Measurements from ENCODE around the gene SORCS3.

Gene SORCS3

DNA sequence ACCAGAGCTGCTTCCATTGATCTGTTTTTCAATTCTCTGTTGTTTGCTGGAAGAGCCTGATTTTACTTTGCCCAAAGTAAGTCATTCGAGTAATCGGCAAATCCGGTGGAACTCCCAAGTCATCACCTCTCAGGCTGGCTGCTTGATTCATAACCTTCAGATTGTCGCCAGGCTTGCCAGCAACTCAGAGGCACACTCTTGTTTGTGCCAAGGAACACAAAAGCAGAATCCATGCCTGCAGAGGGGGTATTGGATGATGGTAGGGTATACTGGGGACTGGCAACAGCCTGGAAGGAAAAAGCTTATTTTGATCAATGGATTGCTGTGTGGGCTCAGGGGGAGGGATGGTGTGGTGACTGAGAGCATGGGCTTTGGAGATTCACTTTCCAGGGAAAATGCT, 542.4 kb downstream of the SORCS3 start:
- Histone ChIP-seq H3K27me3 (ENCODE audit: insufficient read depth, poor library complexity, severe bottlenecking) (no peaks in the 10 kb centered on the region), H3K27ac (replicated peaks) (no peak overlapping the region), H3K4me3 (replicated peaks; ENCODE audit: insufficient read depth, low read length) (no peak overlapping the region)
- no peak for DNase-seq (ENCODE audit: low read depth in 1 of 2, low spot score in 1 of 2)
- TF ChIP-seq SPI1 (IDR thresholded peaks at IDR 0.05; ENCODE audit: borderline replicate concordance, low read depth) = no peak
- no peak for TF ChIP-seq POLR2AphosphoS5 (IDR thresholded peaks at IDR 0.05; ENCODE audit: low read depth)
- TF ChIP-seq GABPA (IDR thresholded peaks at IDR 0.05; ENCODE audit: low read depth) = no peak
- TF ChIP-seq, protein P1, sequence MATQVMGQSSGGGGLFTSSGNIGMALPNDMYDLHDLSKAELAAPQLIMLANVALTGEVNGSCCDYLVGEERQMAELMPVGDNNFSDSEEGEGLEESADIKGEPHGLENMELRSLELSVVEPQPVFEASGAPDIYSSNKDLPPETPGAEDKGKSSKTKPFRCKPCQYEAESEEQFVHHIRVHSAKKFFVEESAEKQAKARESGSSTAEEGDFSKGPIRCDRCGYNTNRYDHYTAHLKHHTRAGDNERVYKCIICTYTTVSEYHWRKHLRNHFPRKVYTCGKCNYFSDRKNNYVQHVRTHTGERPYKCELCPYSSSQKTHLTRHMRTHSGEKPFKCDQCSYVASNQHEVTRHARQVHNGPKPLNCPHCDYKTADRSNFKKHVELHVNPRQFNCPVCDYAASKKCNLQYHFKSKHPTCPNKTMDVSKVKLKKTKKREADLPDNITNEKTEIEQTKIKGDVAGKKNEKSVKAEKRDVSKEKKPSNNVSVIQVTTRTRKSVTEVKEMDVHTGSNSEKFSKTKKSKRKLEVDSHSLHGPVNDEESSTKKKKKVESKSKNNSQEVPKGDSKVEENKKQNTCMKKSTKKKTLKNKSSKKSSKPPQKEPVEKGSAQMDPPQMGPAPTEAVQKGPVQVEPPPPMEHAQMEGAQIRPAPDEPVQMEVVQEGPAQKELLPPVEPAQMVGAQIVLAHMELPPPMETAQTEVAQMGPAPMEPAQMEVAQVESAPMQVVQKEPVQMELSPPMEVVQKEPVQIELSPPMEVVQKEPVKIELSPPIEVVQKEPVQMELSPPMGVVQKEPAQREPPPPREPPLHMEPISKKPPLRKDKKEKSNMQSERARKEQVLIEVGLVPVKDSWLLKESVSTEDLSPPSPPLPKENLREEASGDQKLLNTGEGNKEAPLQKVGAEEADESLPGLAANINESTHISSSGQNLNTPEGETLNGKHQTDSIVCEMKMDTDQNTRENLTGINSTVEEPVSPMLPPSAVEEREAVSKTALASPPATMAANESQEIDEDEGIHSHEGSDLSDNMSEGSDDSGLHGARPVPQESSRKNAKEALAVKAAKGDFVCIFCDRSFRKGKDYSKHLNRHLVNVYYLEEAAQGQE (IDR thresholded peaks at IDR 0.05; ENCODE audit: insufficient replicate concordance, low read depth) = no peak
- no peak for TF ChIP-seq CTCF (IDR thresholded peaks at IDR 0.05; ENCODE audit: insufficient read depth, low read length)

DNA sequence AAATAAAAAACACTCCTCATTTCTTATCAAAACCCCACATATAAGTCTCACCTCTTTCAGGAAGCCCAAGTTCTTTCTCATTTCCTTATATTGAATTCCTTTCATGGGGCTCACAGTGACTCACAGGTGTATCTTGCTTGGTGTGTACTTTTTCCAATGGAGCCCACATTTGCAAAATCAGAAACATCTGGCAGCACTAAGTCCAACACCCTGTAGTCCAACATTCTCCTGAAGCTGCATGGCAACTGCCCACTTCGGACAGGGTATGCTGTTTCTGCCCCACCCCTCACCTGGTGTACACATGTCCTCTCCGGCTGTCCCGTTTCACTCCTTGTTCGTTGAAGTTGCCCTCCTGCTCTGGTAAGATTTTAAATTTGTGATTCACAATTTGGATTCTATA, 544.1 kb downstream of the SORCS3 start:
- TF ChIP-seq CTCF (IDR thresholded peaks at IDR 0.05; ENCODE audit: insufficient read depth, low read length) = no peak
- no peak for TF ChIP-seq SPI1 (IDR thresholded peaks at IDR 0.05; ENCODE audit: borderline replicate concordance, low read depth)
- TF ChIP-seq, protein P1 (IDR thresholded peaks at IDR 0.05; ENCODE audit: insufficient replicate concordance, low read depth) = no peak
- TF ChIP-seq POLR2AphosphoS5 (IDR thresholded peaks at IDR 0.05; ENCODE audit: low read depth) = no peak
- no peak for TF ChIP-seq GABPA (IDR thresholded peaks at IDR 0.05; ENCODE audit: low read depth)
- Histone ChIP-seq H3K27me3 (ENCODE audit: insufficient read depth, poor library complexity, severe bottlenecking) (no peaks in the 10 kb centered on the region), H3K4me3 (replicated peaks; ENCODE audit: insufficient read depth, low read length) (no peak overlapping the region), H3K27ac (replicated peaks) (no peak overlapping the region)
- no peak for DNase-seq (ENCODE audit: low read depth in 1 of 2, low spot score in 1 of 2)

DNA sequence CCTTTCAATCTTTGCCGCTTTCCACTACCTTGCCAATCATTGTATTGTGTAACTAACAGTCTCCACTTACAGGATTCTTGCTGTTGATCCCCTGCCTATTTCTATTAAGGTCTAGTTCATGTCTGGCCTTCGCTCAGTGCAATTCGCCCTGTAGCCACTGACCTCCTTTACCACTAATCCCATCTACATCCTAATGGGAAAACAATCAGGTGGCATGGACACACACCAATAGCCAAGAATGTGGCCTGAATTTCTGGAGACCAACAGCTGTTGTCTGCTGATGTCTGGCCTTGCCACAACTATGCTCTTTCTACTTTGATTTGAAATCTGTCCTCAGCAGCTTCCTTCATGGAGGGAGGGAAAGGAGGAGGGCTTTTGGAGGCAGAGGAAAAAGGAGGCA, 546.2 kb downstream of the SORCS3 start:
- H3K27ac ChIP-seq (replicated peaks) = no peak overlapping the region
- no peak for DNase-seq (ENCODE audit: low read depth in 1 of 2, low spot score in 1 of 2)
- no peak overlapping the region for H3K4me3 ChIP-seq (replicated peaks; ENCODE audit: insufficient read depth, low read length)
- TF ChIP-seq, protein P1 (IDR thresholded peaks at IDR 0.05; ENCODE audit: insufficient replicate concordance, low read depth) = no peak
- TF ChIP-seq SPI1 (IDR thresholded peaks at IDR 0.05; ENCODE audit: borderline replicate concordance, low read depth) = no peak
- no peak for TF ChIP-seq CTCF (IDR thresholded peaks at IDR 0.05; ENCODE audit: insufficient read depth, low read length)
- no peaks in the 10 kb centered on the region for H3K27me3 ChIP-seq (ENCODE audit: insufficient read depth, poor library complexity, severe bottlenecking)

Measured in HL-60 (cell line).